ENCODE results near the gene UROD. TPM values are rescaled to one million over a fixed set of nuclear protein-coding genes. Genes with fewer than 3 reads are reported as not detected.

Gene UROD
- total RNA-seq, 1 experiment from 2014 or later, result 76.9 TPM

GRCh38 chr1:45033356-45033755 lies 21.3 kb downstream of the UROD start:
- ChIA-PET POLR2A (interaction anchor here (0.7 kb wide), 1 partner anchor 19 kb away, joined by 4 read pairs; no protein-coding TSS in a partner anchor), CTCF (interaction anchor here (0.5 to 2.6 kb wide), 3 partner anchors 15 to 266 kb away, joined by 3 to 12 read pairs (median 10); partner anchors contain the start of gene PLK3)
- no TSS peak for BruUV-seq (replicated peaks)
- no peak overlapping the region for H3K27ac Mint-ChIP-seq (ENCODE audit: low read depth, unreplicated experiment)
- no peak for DNase-seq (ENCODE audit: unreplicated experiment)
- intact Hi-C loops (cut with micrococcal nuclease), result no loop called here
- no peaks in the 10 kb centered on the region for H3K4me1 Mint-ChIP-seq (ENCODE audit: insufficient read depth, unreplicated experiment)
- no peak for TF ChIP-seq CTCF (IDR thresholded peaks at IDR 0.05; ENCODE audit: unreplicated experiment)
- no peaks in the 10 kb centered on the region for H3K27me3 Mint-ChIP-seq (ENCODE audit: insufficient read depth, unreplicated experiment)
- H3K9me3 Mint-ChIP-seq (ENCODE audit: unreplicated experiment), result no peaks in the 10 kb centered on the region
- H3K36me3 Mint-ChIP-seq (ENCODE audit: insufficient read depth, unreplicated experiment), result peaks cover 6% of the 10 kb centered on the region
- no peak overlapping the region for H3K4me3 Mint-ChIP-seq (ENCODE audit: unreplicated experiment)

- CTCF ChIA-PET, result interaction anchor here (0.9 to 2.6 kb wide), 2 partner anchors 17 to 264 kb away, joined by 3 to 12 read pairs; no protein-coding TSS in a partner anchor
- Mint-ChIP-seq H3K9me3 (ENCODE audit: unreplicated experiment) (no peaks in the 10 kb centered on the region), H3K36me3 (ENCODE audit: insufficient read depth, unreplicated experiment) (peaks cover 3% of the 10 kb centered on the region), H3K4me3 (ENCODE audit: unreplicated experiment) (no peak overlapping the region), H3K27ac (ENCODE audit: low read depth, unreplicated experiment) (no peak overlapping the region), H3K27me3 (ENCODE audit: insufficient read depth, unreplicated experiment) (no peaks in the 10 kb centered on the region), H3K4me1 (ENCODE audit: insufficient read depth, unreplicated experiment) (no peaks in the 10 kb centered on the region)
- TF ChIP-seq CTCF (IDR thresholded peaks at IDR 0.05; ENCODE audit: unreplicated experiment), result no peak
- DNase-seq (ENCODE audit: unreplicated experiment), result no peak
- POLR2A ChIA-PET, result no interaction called here
- BruUV-seq (replicated peaks), result no TSS peak
- intact Hi-C loops (cut with micrococcal nuclease), result no loop called here
Measured at GRCh38 chr1:45035631-45036301, 23.7 kb downstream of the UROD start.

GRCh38 chr1:45037456-45037855 lies 25.4 kb downstream of the UROD start:
- Mint-ChIP-seq H3K27ac (ENCODE audit: low read depth, unreplicated experiment) (no peak overlapping the region), H3K36me3 (ENCODE audit: insufficient read depth, unreplicated experiment) (no peaks in the 10 kb centered on the region), H3K27me3 (ENCODE audit: insufficient read depth, unreplicated experiment) (no peaks in the 10 kb centered on the region), H3K4me1 (ENCODE audit: insufficient read depth, unreplicated experiment) (no peaks in the 10 kb centered on the region), H3K4me3 (ENCODE audit: unreplicated experiment) (no peak overlapping the region), H3K9me3 (ENCODE audit: unreplicated experiment) (no peaks in the 10 kb centered on the region)
- POLR2A ChIA-PET, result no interaction called here
- TF ChIP-seq CTCF (IDR thresholded peaks at IDR 0.05; ENCODE audit: unreplicated experiment), result no peak
- intact Hi-C loops (cut with micrococcal nuclease), result no loop called here
- CTCF ChIA-PET, result no interaction called here
- no peak for DNase-seq (ENCODE audit: unreplicated experiment)
- BruUV-seq (replicated peaks), result no TSS peak

- no peaks in the 10 kb centered on the region for H3K27me3 Mint-ChIP-seq (ENCODE audit: insufficient read depth, unreplicated experiment)
- no TSS peak for BruUV-seq (replicated peaks)
- intact Hi-C loops (cut with micrococcal nuclease), result no loop called here
- H3K4me3 Mint-ChIP-seq (ENCODE audit: unreplicated experiment), result no peak overlapping the region
- peak overlapping the region; percentile 13 for H3K27ac Mint-ChIP-seq (ENCODE audit: low read depth, unreplicated experiment)
- no peaks in the 10 kb centered on the region for H3K9me3 Mint-ChIP-seq (ENCODE audit: unreplicated experiment)
- CTCF ChIA-PET, result no interaction called here
- no peak for TF ChIP-seq CTCF (IDR thresholded peaks at IDR 0.05; ENCODE audit: unreplicated experiment)
- H3K36me3 Mint-ChIP-seq (ENCODE audit: insufficient read depth, unreplicated experiment), result no peaks in the 10 kb centered on the region
- DNase-seq (ENCODE audit: unreplicated experiment), result no peak
- no peaks in the 10 kb centered on the region for H3K4me1 Mint-ChIP-seq (ENCODE audit: insufficient read depth, unreplicated experiment)
- POLR2A ChIA-PET, result no interaction called here
Measured at GRCh38 chr1:45038240-45038639, 26.2 kb downstream of the UROD start.

Data from MCF 10A (cell line).